Ovary (tissue), 3 donors: ENCODE data around the gene AGMO.

ENCODE experiments used
- EP300 ChIP-seq: sonication (generic); formaldehyde crosslinking; IDR thresholded peaks from one replicate; pipeline ENCODE4 v1.6.1; 2017; ENCODE audit warnings: antibody characterized with exemption
- POLR2A ChIP-seq: fragments of 450-650 bp; IDR thresholded peaks from one replicate; pipeline ENCODE4 v1.6.1; 2017; ENCODE audit warnings: antibody characterized with exemption, mild to moderate bottlenecking, moderate library complexity
- TF ChIP-seq, protein P1 (sequence below), 3 donors: fragments of 450-650 bp in 2 of 3; fragments of 200-600 bp in 1 of 3; IDR thresholded peaks; one replicate each; pipeline versions ENCODE4 v1.5.1 to v1.8.0; 2016 to 2022; ENCODE audit warnings: antibody characterized with exemption in 3 of 3, mild to moderate bottlenecking in 1 of 3
- donor health status: DM: no; HTN: no; CAD: no.

DNA sequence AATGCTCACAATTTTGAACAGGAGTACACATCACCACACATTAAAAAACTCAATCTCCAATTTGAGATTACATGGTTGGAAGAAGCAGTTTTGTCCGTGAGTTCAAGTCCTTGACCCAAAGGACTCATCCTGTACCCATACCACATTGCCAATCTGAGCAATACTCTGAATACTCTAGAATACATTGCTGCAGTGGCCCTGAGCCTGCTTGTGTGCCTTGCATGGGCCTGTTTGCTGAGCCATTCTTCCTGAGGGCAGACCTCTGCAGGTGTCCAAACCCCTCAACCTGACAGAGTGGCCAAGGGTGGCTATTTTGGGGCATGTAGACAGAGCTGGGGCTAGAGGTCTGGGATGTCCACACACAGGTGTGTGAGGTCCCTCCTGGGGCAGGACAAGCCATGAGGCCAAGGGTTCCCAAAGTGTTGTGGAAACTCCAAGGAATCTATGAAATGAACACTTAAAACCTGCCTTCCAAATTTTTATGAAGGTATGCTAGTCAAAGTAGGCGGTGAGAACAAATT is 15.5 kb downstream of the AGMO start:
- TF ChIP-seq POLR2A, result no peak
- TF ChIP-seq, protein P1, sequence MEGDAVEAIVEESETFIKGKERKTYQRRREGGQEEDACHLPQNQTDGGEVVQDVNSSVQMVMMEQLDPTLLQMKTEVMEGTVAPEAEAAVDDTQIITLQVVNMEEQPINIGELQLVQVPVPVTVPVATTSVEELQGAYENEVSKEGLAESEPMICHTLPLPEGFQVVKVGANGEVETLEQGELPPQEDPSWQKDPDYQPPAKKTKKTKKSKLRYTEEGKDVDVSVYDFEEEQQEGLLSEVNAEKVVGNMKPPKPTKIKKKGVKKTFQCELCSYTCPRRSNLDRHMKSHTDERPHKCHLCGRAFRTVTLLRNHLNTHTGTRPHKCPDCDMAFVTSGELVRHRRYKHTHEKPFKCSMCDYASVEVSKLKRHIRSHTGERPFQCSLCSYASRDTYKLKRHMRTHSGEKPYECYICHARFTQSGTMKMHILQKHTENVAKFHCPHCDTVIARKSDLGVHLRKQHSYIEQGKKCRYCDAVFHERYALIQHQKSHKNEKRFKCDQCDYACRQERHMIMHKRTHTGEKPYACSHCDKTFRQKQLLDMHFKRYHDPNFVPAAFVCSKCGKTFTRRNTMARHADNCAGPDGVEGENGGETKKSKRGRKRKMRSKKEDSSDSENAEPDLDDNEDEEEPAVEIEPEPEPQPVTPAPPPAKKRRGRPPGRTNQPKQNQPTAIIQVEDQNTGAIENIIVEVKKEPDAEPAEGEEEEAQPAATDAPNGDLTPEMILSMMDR (IDR thresholded peaks at IDR 0.05), result no peak
- no peak for TF ChIP-seq EP300
